Lung (tissue), 12 donors: ENCODE results near the gene CSMD2. TPM values are rescaled to one million over a fixed set of nuclear protein-coding genes. Genes with fewer than 3 reads are reported as not detected.

Experiments
- ATAC-seq: fragments of 200-7000 bp; cut with Tn5 transposase; one replicate; pipeline ENCODE4 v1.9.1; 2020; ENCODE audit warnings: moderate number of reproducible peaks; ENCODE audit not compliant: insufficient read depth, low FRiP score
- DNase-seq, 3 donors: peaks; one replicate each; pipeline ENCODE4 v3.0.0-alpha.2; 2013 to 2017
- H3K27ac ChIP-seq, 2 donors: one replicate each; pipeline ENCODE4 v1.5.1; 2013; ENCODE audit warnings: mild to moderate bottlenecking in 2 of 2, moderate library complexity in 2 of 2, control low read depth in 1 of 2, inconsistent platforms in 1 of 2, low read depth in 1 of 2, low read length in 1 of 2
- H3K27me3 ChIP-seq, 3 donors: one replicate each; pipeline ENCODE4 v1.5.1; 2013; ENCODE audit warnings: low read length in 2 of 3; ENCODE audit not compliant: control insufficient read depth in 3 of 3, insufficient read depth in 3 of 3
- H3K36me3 ChIP-seq, 4 donors: one replicate each; pipeline ENCODE4 v1.5.1; 2013; ENCODE audit warnings: low read length in 4 of 4, mild to moderate bottlenecking in 1 of 4, moderate library complexity in 1 of 4; ENCODE audit not compliant: control insufficient read depth in 4 of 4, insufficient read depth in 4 of 4
- H3K4me1 ChIP-seq, 5 donors: one replicate each; pipeline ENCODE4 v1.5.1; 2013; ENCODE audit warnings: low read length in 5 of 5, mild to moderate bottlenecking in 2 of 5, moderate library complexity in 1 of 5; ENCODE audit not compliant: control insufficient read depth in 5 of 5, insufficient read depth in 5 of 5
- H3K4me3 ChIP-seq: one replicate; pipeline ENCODE4 v1.5.1; 2013; ENCODE audit warnings: mild to moderate bottlenecking, control low read depth, moderate library complexity
- H3K9ac ChIP-seq, 2 donors: one replicate each; pipeline ENCODE4 v1.5.1; 2013; ENCODE audit warnings: low read length in 2 of 2, control low read depth in 1 of 2; ENCODE audit not compliant: insufficient read depth in 1 of 2
- H3K9me3 ChIP-seq, 4 donors: one replicate each; pipeline ENCODE4 v1.5.1; 2013; ENCODE audit warnings: low read length in 3 of 4, mild to moderate bottlenecking in 1 of 4, moderate library complexity in 1 of 4; ENCODE audit not compliant: control insufficient read depth in 4 of 4, insufficient read depth in 3 of 4
- WGBS, 2 donors: extraction: QIAGEN DNeasy Blood & Tissue Kit; methylation state at CpG; one replicate each; pipeline ENCODE4 v1.1.7; 2013; 5-methylcytosine and 5-hydroxymethylcytosine counted together
- polyA plus RNA-seq, 2 donors: library from polyadenylated mRNA; stranded (reverse); fragments of 200-250 nt; gene quantifications; one replicate each; pipeline ENCODE4 v1.2.1, GENCODE V29; 2013
- total RNA-seq, 2 donors: library from RNA; depleted of rRNA in 1 of 2; stranded (reverse); fragments of >200 nt in 1 of 2; gene quantifications; one replicate each; pipeline ENCODE4 v1.2.1, GENCODE V29; 2014 to 2021
- TF ChIP-seq, protein P1 (sequence below): IDR thresholded peaks from 2 replicates; pipeline ENCODE4 v1.5.1; 2012; ENCODE audit warnings: mild to moderate bottlenecking; ENCODE audit errors: control extremely low read depth, extremely low read depth
- donor health status: control.
- donor health status: control.
- donor health status: Bipolar disorder and iron deficiency.
- donor health status: healthy.
- donor health status: DM: yes; HTN: yes; CAD: no.

CSMD2 gene
- total and polyA plus RNA-seq, 4 donors: 0.11 to 1.2 (median 0.39) TPM

DNA sequence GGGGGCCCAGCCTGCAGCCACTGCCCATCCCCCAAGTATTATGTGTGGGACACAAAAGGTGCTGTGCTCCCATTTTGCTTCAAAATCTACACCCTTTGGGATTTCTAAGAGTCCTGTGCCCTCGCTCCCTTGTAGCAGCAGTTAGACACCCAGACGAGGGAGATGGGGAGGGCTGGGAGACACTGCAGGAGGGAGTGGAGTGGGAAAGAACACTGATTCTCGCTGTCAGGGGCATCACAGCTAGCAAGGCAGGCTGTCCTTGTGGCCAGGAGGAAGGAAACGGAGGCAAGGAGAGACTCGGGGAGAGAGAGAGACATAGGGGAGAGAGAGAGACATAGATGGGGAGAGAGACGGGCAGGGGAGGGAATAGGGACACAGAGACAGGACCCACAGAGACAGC, 38.5 kb downstream of the CSMD2 start:
- TF ChIP-seq, protein P1, sequence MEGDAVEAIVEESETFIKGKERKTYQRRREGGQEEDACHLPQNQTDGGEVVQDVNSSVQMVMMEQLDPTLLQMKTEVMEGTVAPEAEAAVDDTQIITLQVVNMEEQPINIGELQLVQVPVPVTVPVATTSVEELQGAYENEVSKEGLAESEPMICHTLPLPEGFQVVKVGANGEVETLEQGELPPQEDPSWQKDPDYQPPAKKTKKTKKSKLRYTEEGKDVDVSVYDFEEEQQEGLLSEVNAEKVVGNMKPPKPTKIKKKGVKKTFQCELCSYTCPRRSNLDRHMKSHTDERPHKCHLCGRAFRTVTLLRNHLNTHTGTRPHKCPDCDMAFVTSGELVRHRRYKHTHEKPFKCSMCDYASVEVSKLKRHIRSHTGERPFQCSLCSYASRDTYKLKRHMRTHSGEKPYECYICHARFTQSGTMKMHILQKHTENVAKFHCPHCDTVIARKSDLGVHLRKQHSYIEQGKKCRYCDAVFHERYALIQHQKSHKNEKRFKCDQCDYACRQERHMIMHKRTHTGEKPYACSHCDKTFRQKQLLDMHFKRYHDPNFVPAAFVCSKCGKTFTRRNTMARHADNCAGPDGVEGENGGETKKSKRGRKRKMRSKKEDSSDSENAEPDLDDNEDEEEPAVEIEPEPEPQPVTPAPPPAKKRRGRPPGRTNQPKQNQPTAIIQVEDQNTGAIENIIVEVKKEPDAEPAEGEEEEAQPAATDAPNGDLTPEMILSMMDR: no peak
- WGBS, 2 donors: 60 to 68% methylated on average over 6 of the region's 6 CpGs
- DNase-seq: no peak

DNA sequence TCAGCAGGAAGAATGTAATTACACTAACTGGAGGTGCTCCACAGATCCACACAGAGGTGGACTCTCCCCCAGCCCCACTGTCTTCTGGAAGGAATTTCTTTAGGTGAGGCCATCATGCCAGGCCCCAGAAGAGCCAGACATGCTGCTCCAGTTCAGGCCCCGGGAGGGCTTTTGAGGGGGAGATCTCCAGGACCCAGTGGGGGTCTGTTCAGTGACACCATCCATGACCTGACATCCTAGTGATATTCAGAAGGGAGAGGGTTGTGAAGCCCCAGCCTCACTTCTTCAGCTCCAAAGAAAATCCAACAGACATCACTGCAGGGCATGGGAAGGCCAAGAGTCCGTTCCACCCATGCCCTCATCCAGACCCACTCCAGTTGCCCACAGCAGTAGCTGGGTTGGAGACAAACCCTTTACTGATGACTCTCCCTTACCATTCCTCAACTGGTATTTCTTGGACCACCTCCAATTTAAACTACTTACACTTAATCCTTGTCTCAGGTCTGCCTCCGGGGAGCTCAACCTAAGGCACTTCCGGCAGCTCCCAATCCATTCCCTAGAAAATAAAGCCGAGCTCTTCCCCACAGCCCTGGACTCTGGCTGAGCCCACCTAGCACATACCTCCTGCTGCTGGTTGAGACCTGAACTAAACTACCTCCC, 39.2 kb downstream of the CSMD2 start:
- Histone ChIP-seq H3K9me3 (peaks cover 0 to 2% (median 0%) of the 10 kb centered on the region in 4 donors), H3K9ac (no peak overlapping the region), H3K27ac (no peak overlapping the region), H3K36me3 (no peaks in the 10 kb centered on the region), H3K4me1 (no peaks in the 10 kb centered on the region), H3K4me3 (no peak overlapping the region), H3K27me3 (no peaks in the 10 kb centered on the region)
- no peak for DNase-seq
- 71 to 86% methylated on average over 5 of the region's 5 CpGs for WGBS, 2 donors
- TF ChIP-seq, protein P1: no peak
- ATAC-seq: no peak

More for the DNA sequence above, 38.5 kb downstream of the CSMD2 start:
- no peaks in the 10 kb centered on the region for H3K36me3 ChIP-seq
- no peaks in the 10 kb centered on the region for H3K27me3 ChIP-seq
- H3K4me3 ChIP-seq: no peak overlapping the region
- H3K9ac ChIP-seq: no peak overlapping the region
- H3K4me1 ChIP-seq: no peaks in the 10 kb centered on the region
- peaks cover 0 to 2% (median 0%) of the 10 kb centered on the region in 4 donors for H3K9me3 ChIP-seq
- no peak overlapping the region for H3K27ac ChIP-seq
- ATAC-seq: no peak

DNA sequence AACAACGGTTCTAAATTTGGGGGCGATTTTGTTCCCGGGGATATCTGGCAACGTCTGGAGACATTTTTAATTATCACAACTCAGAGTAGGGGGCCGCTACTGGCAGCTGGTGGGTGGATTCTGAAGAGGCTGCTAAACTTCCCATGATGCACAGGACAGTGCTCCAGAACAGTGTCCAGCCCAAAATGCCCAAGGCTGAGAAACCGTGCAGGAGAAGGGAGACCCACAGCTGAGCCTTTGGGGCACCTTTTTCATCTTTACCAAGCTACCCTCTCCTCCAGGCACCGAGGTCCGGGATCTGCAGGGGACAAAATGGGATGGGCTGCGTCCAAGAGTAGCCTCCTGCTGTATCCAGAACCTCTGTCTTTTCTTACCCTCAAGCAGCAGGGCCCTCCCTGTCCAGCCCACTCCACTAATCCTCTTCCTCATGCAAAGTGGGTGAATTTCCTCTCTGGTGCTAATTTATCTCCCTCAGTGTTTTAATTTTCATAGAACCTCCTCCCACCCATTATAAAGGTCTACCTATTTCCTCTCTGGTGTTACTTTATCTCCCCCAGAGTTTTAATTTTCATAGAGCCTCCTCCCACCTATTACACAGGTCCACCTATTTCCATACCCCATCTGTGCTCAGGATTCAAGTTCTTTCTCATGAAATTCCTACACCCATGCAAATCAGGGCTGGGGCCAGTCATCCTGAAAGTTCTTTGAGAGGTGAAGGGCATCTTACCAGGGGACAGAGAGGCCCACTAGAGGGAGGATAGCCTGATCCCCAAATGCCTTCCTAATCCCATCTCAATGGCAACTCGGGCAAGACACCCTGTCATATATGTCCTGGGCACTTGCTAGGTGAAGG, 42.7 kb downstream of the CSMD2 start:
- H3K36me3 ChIP-seq: no peaks in the 10 kb centered on the region
- no peak overlapping the region for H3K27ac ChIP-seq
- ATAC-seq (no peak), DNase-seq (no peak)
- no peaks in the 10 kb centered on the region for H3K4me1 ChIP-seq
- H3K27me3 ChIP-seq: no peaks in the 10 kb centered on the region
- 82 to 87% methylated on average over 10 of the region's 10 CpGs for WGBS, 2 donors
- H3K9me3 ChIP-seq: peaks cover 0 to 5% (median 1%) of the 10 kb centered on the region in 4 donors
- no peak overlapping the region for H3K4me3 ChIP-seq
- TF ChIP-seq, protein P1: no peak
- H3K9ac ChIP-seq: no peak overlapping the region
